ENCODE measurements around the gene FAM135A. TPM values are rescaled to one million over a fixed set of nuclear protein-coding genes. Genes with fewer than 3 reads are reported as not detected.
"Not testable (repeated sequence)": the region's sequence is repeated elsewhere in the genome, so short reads cannot be mapped to it uniquely, and the experiment has no call there.

The FAM135A gene
- total and polyA plus RNA-seq, 10 of the 15 experiments (the other 5 are each of a cell fraction or from before 2014, with no cell fraction given) = 3.9 to 24.5 (median 13.7) TPM

DNA sequence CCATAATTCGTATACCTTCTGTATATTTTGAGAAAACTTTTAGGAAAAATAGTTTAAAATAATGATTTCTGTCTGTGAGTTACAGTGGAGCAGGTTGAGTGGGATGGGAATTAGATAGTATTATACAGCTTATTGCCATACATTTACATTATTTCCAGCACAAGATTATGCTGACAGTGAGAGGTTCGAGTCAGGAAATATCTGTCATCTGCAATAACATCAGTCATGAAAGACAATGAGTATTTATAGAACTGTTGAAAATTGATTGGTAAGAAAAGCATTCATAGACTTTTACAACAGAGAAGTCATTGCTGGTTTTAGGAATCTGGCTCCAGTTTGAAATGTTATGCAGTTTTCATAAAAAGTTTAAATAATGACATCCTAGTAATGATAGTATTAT is 45.9 kb downstream of the FAM135A start:
- CTCF ChIA-PET = no interaction called here

DNA sequence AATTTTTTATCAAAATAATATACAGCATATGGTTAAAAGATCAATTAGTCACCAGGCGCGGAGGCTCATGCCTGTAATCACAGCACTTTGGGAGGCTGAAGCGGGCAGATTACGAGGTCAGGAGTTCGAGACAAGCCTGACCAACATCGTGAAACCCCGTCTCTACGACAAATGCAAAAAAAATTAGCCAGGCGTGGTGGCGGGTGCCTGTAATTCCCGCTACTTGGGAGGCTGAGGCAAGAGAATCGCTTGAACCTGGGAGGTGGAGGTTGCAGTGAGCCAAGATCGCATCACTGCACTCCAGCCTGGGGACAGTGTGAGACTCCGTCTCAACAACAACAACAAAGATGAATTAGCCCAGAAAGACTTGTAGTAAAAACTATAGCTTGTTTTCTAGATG is 46.4 kb downstream of the FAM135A start:
- POLR2A ChIA-PET = not testable (repeated sequence)

More for the DNA sequence above, 45.9 kb downstream of the FAM135A start:
- SMC1A ChIA-PET (ENCODE audit: uncharacterized antibody, unreplicated experiment) = interaction anchor here (1.9 kb wide), 1 partner anchor 13 kb away, joined by 4 read pairs; no protein-coding TSS in a partner anchor
- Histone ChIP-seq H2AFZ (ENCODE audit: control insufficient read depth, low read depth, low read length) (no peak overlapping the region), H3K9me3 (replicated peaks; ENCODE audit: control insufficient read depth, insufficient read depth, low read length) (no peaks in the 10 kb centered on the region; the same call in 1 of the 3 replicates), H3K4me3 (no peak overlapping the region), H3K79me2 (ENCODE audit: control insufficient read depth, insufficient read depth, low read length) (no peaks in the 10 kb centered on the region), H4K20me1 (ENCODE audit: control insufficient read depth, insufficient read depth) (no peaks in the 10 kb centered on the region), H3K4me2 (ENCODE audit: control insufficient read depth, insufficient read depth) (no peak overlapping the region), H3K27me3 (replicated peaks in 1 of 2; ENCODE audit: control insufficient read depth in 2 of 2, insufficient read depth in 2 of 2, low read length in 1 of 2) (no peaks in the 10 kb centered on the region), H3K36me3 (ENCODE audit: control insufficient read depth in 2 of 2, insufficient read depth in 2 of 2, low read length in 1 of 2) (no peaks in the 10 kb centered on the region; a peak in 3 of 4 replicates), H3K4me1 (ENCODE audit: control insufficient read depth, insufficient read depth, low read length) (no peaks in the 10 kb centered on the region), H3K9ac (ENCODE audit: control insufficient read depth, insufficient read depth, low read length) (no peak overlapping the region), H3K27ac (ENCODE audit: control insufficient read depth, insufficient read depth) (no peak overlapping the region)
- in situ Hi-C loops (cut with MboI) = no loop called here
- POLR2A ChIA-PET = no interaction called here
- TF ChIP-seq FOXK2 (IDR thresholded peaks at IDR 0.05) (no peak), SRF (IDR thresholded peaks at IDR 0.05; ENCODE audit: low read depth in 2 of 2, low read length in 2 of 2) (no peak), WRNIP1 (IDR thresholded peaks at IDR 0.05; ENCODE audit: borderline replicate concordance, low read depth, low read length) (no peak), EP300 (IDR thresholded peaks at IDR 0.05; ENCODE audit: borderline replicate concordance in 1 of 2, control insufficient read depth in 1 of 2, low read depth in 2 of 2, low read length in 2 of 2) (no peak)
- TF ChIP-seq, protein P1, sequence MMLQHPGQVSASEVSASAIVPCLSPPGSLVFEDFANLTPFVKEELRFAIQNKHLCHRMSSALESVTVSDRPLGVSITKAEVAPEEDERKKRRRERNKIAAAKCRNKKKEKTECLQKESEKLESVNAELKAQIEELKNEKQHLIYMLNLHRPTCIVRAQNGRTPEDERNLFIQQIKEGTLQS (IDR thresholded peaks at IDR 0.05; ENCODE audit: borderline replicate concordance, extremely low read depth, low read depth, low read length) = no peak
- TF ChIP-seq, protein P2, sequence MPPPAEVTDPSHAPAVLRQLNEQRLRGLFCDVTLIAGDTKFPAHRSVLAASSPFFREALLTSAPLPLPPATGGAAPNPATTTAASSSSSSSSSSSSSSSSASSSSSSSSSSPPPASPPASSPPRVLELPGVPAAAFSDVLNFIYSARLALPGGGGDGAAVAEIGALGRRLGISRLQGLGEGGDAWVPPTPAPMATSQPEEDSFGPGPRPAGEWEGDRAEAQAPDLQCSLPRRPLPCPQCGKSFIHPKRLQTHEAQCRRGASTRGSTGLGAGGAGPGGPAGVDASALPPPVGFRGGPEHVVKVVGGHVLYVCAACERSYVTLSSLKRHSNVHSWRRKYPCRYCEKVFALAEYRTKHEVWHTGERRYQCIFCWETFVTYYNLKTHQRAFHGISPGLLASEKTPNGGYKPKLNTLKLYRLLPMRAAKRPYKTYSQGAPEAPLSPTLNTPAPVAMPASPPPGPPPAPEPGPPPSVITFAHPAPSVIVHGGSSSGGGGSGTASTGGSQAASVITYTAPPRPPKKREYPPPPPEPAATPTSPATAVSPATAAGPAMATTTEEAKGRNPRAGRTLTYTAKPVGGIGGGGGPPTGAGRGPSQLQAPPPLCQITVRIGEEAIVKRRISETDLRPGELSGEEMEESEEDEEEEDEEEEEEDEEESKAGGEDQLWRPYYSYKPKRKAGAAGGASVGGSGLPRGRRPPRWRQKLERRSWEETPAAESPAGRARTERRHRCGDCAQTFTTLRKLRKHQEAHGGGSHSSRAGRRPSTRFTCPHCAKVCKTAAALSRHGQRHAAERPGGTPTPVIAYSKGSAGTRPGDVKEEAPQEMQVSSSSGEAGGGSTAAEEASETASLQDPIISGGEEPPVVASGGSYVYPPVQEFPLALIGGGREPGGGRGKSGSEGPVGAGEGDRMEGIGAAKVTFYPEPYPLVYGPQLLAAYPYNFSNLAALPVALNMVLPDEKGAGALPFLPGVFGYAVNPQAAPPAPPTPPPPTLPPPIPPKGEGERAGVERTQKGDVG (CRISPR knock-in tag; IDR thresholded peaks at IDR 0.05) = no peak
- RAD21 ChIA-PET (ENCODE audit: unreplicated experiment) = no interaction called here
- ATAC-seq = no peak
- intact Hi-C loops (cut with micrococcal nuclease; ENCODE audit: unreplicated experiment) = no loop called here
- no TSS peak for BruUV-seq (replicated peaks)
- no peak for DNase-seq (ENCODE audit: low read depth, low spot score)
- FAIRE-seq = no peak
- WGBS (ENCODE audit: insufficient coverage, insufficient replicate concordance, low lambda C conversion rate, missing lambda C conversion rate) = 96% methylated on average over 2 of the region's 2 CpGs

More for the DNA sequence above, 46.4 kb downstream of the FAM135A start:
- H3K4me3 ChIP-seq; intact Hi-C loops (cut with micrococcal nuclease; ENCODE audit: unreplicated experiment); H3K9me3 ChIP-seq (replicated peaks; ENCODE audit: control insufficient read depth, insufficient read depth, low read length); H3K4me2 ChIP-seq (ENCODE audit: control insufficient read depth, insufficient read depth); DNase-seq (ENCODE audit: low read depth, low spot score); H3K4me1 ChIP-seq (ENCODE audit: control insufficient read depth, insufficient read depth, low read length); BruUV-seq (replicated peaks); H3K9ac ChIP-seq (ENCODE audit: control insufficient read depth, insufficient read depth, low read length); H3K27ac ChIP-seq (ENCODE audit: control insufficient read depth, insufficient read depth); ATAC-seq; H3K27me3 ChIP-seq (replicated peaks in 1 of 2; ENCODE audit: control insufficient read depth in 2 of 2, insufficient read depth in 2 of 2, low read length in 1 of 2); FAIRE-seq; in situ Hi-C loops (cut with MboI); H3K36me3 ChIP-seq (ENCODE audit: control insufficient read depth in 2 of 2, insufficient read depth in 2 of 2, low read length in 1 of 2); H4K20me1 ChIP-seq (ENCODE audit: control insufficient read depth, insufficient read depth); H3K79me2 ChIP-seq (ENCODE audit: control insufficient read depth, insufficient read depth, low read length); H2AFZ ChIP-seq (ENCODE audit: control insufficient read depth, low read depth, low read length): not testable (repeated sequence)
- CTCF ChIA-PET = interaction anchor here (0.6 to 1.2 kb wide), 2 partner anchors 13 to 23 kb away, joined by 3 to 7 read pairs; no protein-coding TSS in a partner anchor
- SMC1A ChIA-PET (ENCODE audit: uncharacterized antibody, unreplicated experiment) = interaction anchor here (1.9 kb wide), 1 partner anchor 12 kb away, joined by 4 read pairs; no protein-coding TSS in a partner anchor
- 100% methylated on average over 14 of the region's 14 CpGs for WGBS (ENCODE audit: insufficient coverage, insufficient replicate concordance, low lambda C conversion rate, missing lambda C conversion rate)
- RAD21 ChIA-PET (ENCODE audit: unreplicated experiment) = interaction anchor here (0.8 kb wide), 1 partner anchor 88 kb away, joined by 3 read pairs; no protein-coding TSS in a partner anchor

Data from GM12878 (cell line).